ENCODE results near the gene RAI1.

DNA sequence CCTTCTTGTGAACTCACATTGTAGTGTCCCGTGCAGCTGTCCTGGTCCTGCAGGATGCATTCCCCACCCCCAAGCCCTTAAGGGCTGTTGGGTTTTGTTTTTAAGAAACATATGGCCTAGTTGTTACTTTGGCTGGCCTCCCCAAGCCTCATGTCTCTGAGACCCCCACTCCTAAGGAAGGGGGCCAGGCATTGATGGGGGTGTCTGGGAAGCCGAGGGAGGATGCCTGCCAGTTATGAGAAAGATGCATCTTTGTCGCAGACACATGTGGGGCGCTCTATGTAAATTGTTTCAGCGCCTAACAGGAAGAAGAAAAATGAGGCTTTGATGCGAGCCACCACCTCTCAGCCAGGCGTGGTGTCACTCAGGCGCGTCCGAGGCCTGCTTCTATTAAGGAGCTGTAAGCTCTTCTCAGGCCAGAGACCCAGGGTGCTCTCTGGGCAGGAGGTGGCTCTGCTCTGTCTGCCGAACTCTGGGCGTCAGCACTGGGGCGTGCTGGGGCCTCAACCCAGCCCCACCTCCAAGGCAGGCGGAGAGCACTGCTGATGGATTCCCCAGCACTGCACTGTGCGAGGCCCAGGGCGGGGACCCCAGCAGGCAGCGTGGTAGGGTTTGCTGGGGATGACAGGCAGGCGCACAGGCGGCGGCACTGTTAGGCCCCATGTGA, 85.0 kb downstream of the RAI1 start:
- TF ChIP-seq POLR2A (IDR thresholded peaks at IDR 0.05): no peak
- TF ChIP-seq, protein P1, sequence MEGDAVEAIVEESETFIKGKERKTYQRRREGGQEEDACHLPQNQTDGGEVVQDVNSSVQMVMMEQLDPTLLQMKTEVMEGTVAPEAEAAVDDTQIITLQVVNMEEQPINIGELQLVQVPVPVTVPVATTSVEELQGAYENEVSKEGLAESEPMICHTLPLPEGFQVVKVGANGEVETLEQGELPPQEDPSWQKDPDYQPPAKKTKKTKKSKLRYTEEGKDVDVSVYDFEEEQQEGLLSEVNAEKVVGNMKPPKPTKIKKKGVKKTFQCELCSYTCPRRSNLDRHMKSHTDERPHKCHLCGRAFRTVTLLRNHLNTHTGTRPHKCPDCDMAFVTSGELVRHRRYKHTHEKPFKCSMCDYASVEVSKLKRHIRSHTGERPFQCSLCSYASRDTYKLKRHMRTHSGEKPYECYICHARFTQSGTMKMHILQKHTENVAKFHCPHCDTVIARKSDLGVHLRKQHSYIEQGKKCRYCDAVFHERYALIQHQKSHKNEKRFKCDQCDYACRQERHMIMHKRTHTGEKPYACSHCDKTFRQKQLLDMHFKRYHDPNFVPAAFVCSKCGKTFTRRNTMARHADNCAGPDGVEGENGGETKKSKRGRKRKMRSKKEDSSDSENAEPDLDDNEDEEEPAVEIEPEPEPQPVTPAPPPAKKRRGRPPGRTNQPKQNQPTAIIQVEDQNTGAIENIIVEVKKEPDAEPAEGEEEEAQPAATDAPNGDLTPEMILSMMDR (IDR thresholded peaks at IDR 0.05): no peak
- TF ChIP-seq EP300 (IDR thresholded peaks at IDR 0.05): no peak

Data from ovary (tissue), 3 donors.